WTC11 (cell line): ENCODE data around the gene MAGI2.

Experiments
- ATF3 ChIP-seq: sonication (generic); formaldehyde crosslinking; conservative IDR thresholded peaks from 2 replicates; pipeline ENCODE4 v1.8.1; 2022; ENCODE audit warnings: mild to moderate bottlenecking, missing genetic modification reagents
- CTCF ChIP-seq: fragments of 200-600 bp; IDR thresholded peaks from 2 replicates; pipeline ENCODE4 v1.8.0; 2022; ENCODE audit warnings: antibody characterized with exemption
- ESRRA ChIP-seq: sonication (generic); formaldehyde crosslinking; IDR thresholded peaks from 2 replicates; pipeline ENCODE4 v1.8.1; 2022; ENCODE audit warnings: mild to moderate bottlenecking, missing genetic modification reagents, borderline replicate concordance
- FOXK1 ChIP-seq: sonication (generic); formaldehyde crosslinking; IDR thresholded peaks from 2 replicates; pipeline ENCODE4 v1.8.0; 2022; ENCODE audit warnings: mild to moderate bottlenecking, moderate library complexity, missing genetic modification reagents
- MYBL2 ChIP-seq: sonication (generic); formaldehyde crosslinking; IDR thresholded peaks from 2 replicates; pipeline ENCODE4 v1.8.1; 2023; ENCODE audit warnings: mild to moderate bottlenecking, moderate library complexity, missing genetic modification reagents
- NFE2L1 ChIP-seq: sonication (generic); formaldehyde crosslinking; IDR thresholded peaks from 2 replicates; pipeline ENCODE4 v1.8.1; 2023; ENCODE audit warnings: missing genetic modification reagents
- NR2C2 ChIP-seq: sonication (generic); formaldehyde crosslinking; IDR thresholded peaks from 2 replicates; pipeline ENCODE4 v1.8.0; 2022; ENCODE audit warnings: mild to moderate bottlenecking, missing genetic modification reagents
- NR3C1 ChIP-seq: sonication (generic); formaldehyde crosslinking; conservative IDR thresholded peaks from 2 replicates; pipeline ENCODE4 v1.8.1; 2023; ENCODE audit warnings: low read depth, mild to moderate bottlenecking, missing genetic modification reagents
- SMAD4 ChIP-seq: sonication (generic); formaldehyde crosslinking; IDR thresholded peaks from 2 replicates; pipeline ENCODE4 v1.8.0; 2022; ENCODE audit warnings: mild to moderate bottlenecking, missing genetic modification reagents
- SOX15 ChIP-seq: fragments of 250-450 bp; sonication (Bioruptor Pico); IDR thresholded peaks from 2 replicates; pipeline ENCODE4 v1.9.0; 2021; ENCODE audit warnings: mild to moderate bottlenecking
- USF2 ChIP-seq: sonication (generic); formaldehyde crosslinking; IDR thresholded peaks from 2 replicates; pipeline ENCODE4 v1.8.1; 2023; ENCODE audit warnings: mild to moderate bottlenecking, missing genetic modification reagents, moderate library complexity
- ZBTB21 ChIP-seq: sonication (generic); formaldehyde crosslinking; IDR thresholded peaks from 2 replicates; pipeline ENCODE4 v1.8.1; 2023; ENCODE audit warnings: mild to moderate bottlenecking, missing genetic modification reagents, borderline replicate concordance
- TF ChIP-seq, protein P1 (sequence below): sonication (generic); formaldehyde crosslinking; IDR thresholded peaks from 2 replicates; pipeline ENCODE4 v1.8.0; 2022; ENCODE audit warnings: mild to moderate bottlenecking, missing genetic modification reagents
- TF ChIP-seq, protein P2 (sequence below): sonication (generic); formaldehyde crosslinking; IDR thresholded peaks from 2 replicates; pipeline ENCODE4 v1.8.1; 2022; ENCODE audit warnings: low read depth, mild to moderate bottlenecking, moderate library complexity, missing genetic modification reagents, borderline replicate concordance

- no peak for TF ChIP-seq NR2C2 (CRISPR knock-in tag)
- TF ChIP-seq ZBTB21 (CRISPR knock-in tag): no peak
- no peak for TF ChIP-seq CTCF
- no peak for TF ChIP-seq ATF3 (CRISPR knock-in tag)
- no peak for TF ChIP-seq NFE2L1
- no peak for TF ChIP-seq FOXK1 (CRISPR knock-in tag)
- TF ChIP-seq MYBL2 (CRISPR knock-in tag): no peak
- no peak for TF ChIP-seq USF2 (CRISPR knock-in tag)
- no peak for TF ChIP-seq ESRRA
- TF ChIP-seq SMAD4 (CRISPR knock-in tag): no peak
- TF ChIP-seq NR3C1 (CRISPR knock-in tag): no peak
- no peak for TF ChIP-seq SOX15 (CRISPR knock-in tag)
- TF ChIP-seq, protein P1, sequence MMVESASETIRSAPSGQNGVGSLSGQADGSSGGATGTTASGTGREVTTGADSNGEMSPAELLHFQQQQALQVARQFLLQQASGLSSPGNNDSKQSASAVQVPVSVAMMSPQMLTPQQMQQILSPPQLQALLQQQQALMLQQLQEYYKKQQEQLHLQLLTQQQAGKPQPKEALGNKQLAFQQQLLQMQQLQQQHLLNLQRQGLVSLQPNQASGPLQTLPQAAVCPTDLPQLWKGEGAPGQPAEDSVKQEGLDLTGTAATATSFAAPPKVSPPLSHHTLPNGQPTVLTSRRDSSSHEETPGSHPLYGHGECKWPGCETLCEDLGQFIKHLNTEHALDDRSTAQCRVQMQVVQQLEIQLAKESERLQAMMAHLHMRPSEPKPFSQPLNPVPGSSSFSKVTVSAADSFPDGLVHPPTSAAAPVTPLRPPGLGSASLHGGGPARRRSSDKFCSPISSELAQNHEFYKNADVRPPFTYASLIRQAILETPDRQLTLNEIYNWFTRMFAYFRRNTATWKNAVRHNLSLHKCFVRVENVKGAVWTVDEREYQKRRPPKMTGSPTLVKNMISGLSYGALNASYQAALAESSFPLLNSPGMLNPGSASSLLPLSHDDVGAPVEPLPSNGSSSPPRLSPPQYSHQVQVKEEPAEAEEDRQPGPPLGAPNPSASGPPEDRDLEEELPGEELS (CRISPR knock-in tag): no peak
- TF ChIP-seq, protein P2, sequence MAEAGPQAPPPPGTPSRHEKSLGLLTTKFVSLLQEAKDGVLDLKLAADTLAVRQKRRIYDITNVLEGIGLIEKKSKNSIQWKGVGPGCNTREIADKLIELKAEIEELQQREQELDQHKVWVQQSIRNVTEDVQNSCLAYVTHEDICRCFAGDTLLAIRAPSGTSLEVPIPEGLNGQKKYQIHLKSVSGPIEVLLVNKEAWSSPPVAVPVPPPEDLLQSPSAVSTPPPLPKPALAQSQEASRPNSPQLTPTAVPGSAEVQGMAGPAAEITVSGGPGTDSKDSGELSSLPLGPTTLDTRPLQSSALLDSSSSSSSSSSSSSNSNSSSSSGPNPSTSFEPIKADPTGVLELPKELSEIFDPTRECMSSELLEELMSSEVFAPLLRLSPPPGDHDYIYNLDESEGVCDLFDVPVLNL (CRISPR knock-in tag): no peak
These were observed 375.2 kb downstream of the MAGI2 start for GRCh38 chr7:79078273-79078672.
